ENCODE results near the gene NINJ1. TPM values are rescaled to one million over a fixed set of nuclear protein-coding genes. Genes with fewer than 3 reads are reported as not detected.
A peak's percentile ranks its signal among the peaks of the same experiment; 100 is the strongest.

Gene NINJ1
- total RNA-seq, 1 donor from 2014 or later: 34.7 TPM

GRCh38 chr9:93122721-93123221 is 11.3 kb downstream of the NINJ1 start:
- no peaks in the 10 kb centered on the region for H3K9me3 Mint-ChIP-seq
- TF ChIP-seq CTCF (IDR thresholded peaks at IDR 0.05; ENCODE audit: unreplicated experiment): no peak
- H3K27me3 Mint-ChIP-seq (ENCODE audit: low read depth): no peaks in the 10 kb centered on the region
- no peak overlapping the region for H3K27ac Mint-ChIP-seq
- H3K36me3 Mint-ChIP-seq: peaks cover 4% of the 10 kb centered on the region
- peaks cover 29% of the 10 kb centered on the region for H3K4me1 Mint-ChIP-seq
- H3K4me3 Mint-ChIP-seq: no peak overlapping the region
- no peak for DNase-seq (ENCODE audit: low spot score in 2 of 2, unreplicated experiment in 2 of 2)

GRCh38 chr9:93121316-93122241 is 12.5 kb downstream of the NINJ1 start:
- Mint-ChIP-seq H3K9me3 (no peaks in the 10 kb centered on the region), H3K27me3 (ENCODE audit: low read depth) (no peaks in the 10 kb centered on the region), H3K4me1 (peaks cover 19% of the 10 kb centered on the region), H3K36me3 (peaks cover 4% of the 10 kb centered on the region), H3K4me3 (no peak overlapping the region), H3K27ac (no peak overlapping the region)
- no peak for TF ChIP-seq CTCF (IDR thresholded peaks at IDR 0.05; ENCODE audit: unreplicated experiment)
- peak in 1 of 2 experiments; percentile 5 for DNase-seq (ENCODE audit: low spot score in 2 of 2, unreplicated experiment in 2 of 2)

GRCh38 chr9:93120846-93121315 is 13.2 kb downstream of the NINJ1 start:
- H3K4me3 Mint-ChIP-seq: no peak overlapping the region
- peak in 1 of 2 experiments; percentile 12 for DNase-seq (ENCODE audit: low spot score in 2 of 2, unreplicated experiment in 2 of 2)
- H3K27me3 Mint-ChIP-seq (ENCODE audit: low read depth): no peaks in the 10 kb centered on the region
- peaks cover 4% of the 10 kb centered on the region for H3K36me3 Mint-ChIP-seq
- no peaks in the 10 kb centered on the region for H3K9me3 Mint-ChIP-seq
- peaks cover 12% of the 10 kb centered on the region for H3K4me1 Mint-ChIP-seq
- no peak overlapping the region for H3K27ac Mint-ChIP-seq
- TF ChIP-seq CTCF (IDR thresholded peaks at IDR 0.05; ENCODE audit: unreplicated experiment): no peak

- H3K4me1 Mint-ChIP-seq: peaks cover 10% of the 10 kb centered on the region
- H3K4me3 Mint-ChIP-seq: no peak overlapping the region
- H3K9me3 Mint-ChIP-seq: no peaks in the 10 kb centered on the region
- peak overlapping the region; percentile 72 for H3K27ac Mint-ChIP-seq
- peaks cover 4% of the 10 kb centered on the region for H3K36me3 Mint-ChIP-seq
- H3K27me3 Mint-ChIP-seq (ENCODE audit: low read depth): no peaks in the 10 kb centered on the region
- TF ChIP-seq CTCF (IDR thresholded peaks at IDR 0.05; ENCODE audit: unreplicated experiment): no peak
- peak in 1 of 2 experiments; percentile 19 for DNase-seq (ENCODE audit: low spot score in 2 of 2, unreplicated experiment in 2 of 2)
Measured at GRCh38 chr9:93119953-93120845, 13.9 kb downstream of the NINJ1 start.

GRCh38 chr9:93119703-93119952 is 14.4 kb downstream of the NINJ1 start:
- no peak overlapping the region for H3K27ac Mint-ChIP-seq
- no peak overlapping the region for H3K4me3 Mint-ChIP-seq
- no peak for TF ChIP-seq CTCF (IDR thresholded peaks at IDR 0.05; ENCODE audit: unreplicated experiment)
- peaks cover 14% of the 10 kb centered on the region for H3K4me1 Mint-ChIP-seq
- no peaks in the 10 kb centered on the region for H3K36me3 Mint-ChIP-seq
- no peak for DNase-seq (ENCODE audit: low spot score in 2 of 2, unreplicated experiment in 2 of 2)
- no peaks in the 10 kb centered on the region for H3K27me3 Mint-ChIP-seq (ENCODE audit: low read depth)
- no peaks in the 10 kb centered on the region for H3K9me3 Mint-ChIP-seq

All from mesothelial cell of epicardium (in vitro differentiated cells).